RWPE2 (cell line): Measurements from ENCODE around the gene TPRX2.

Experiments
- ATAC-seq: fragments of 200-7000 bp; cut with Tn5 transposase; 3 replicates; pipeline ENCODE4 v1.9.1; 2021; ENCODE audit warnings: low read depth
- DNase-seq: peaks from one replicate; pipeline ENCODE4 v3.0.0-alpha.2; 2020; ENCODE audit warnings: low spot score
- H3K27ac ChIP-seq: fragments of 450-650 bp; 2 replicates; pipeline ENCODE4 v1.5.1; 2017; ENCODE audit warnings: mild to moderate bottlenecking; ENCODE audit not compliant: poor library complexity, severe bottlenecking
- H3K27me3 ChIP-seq: fragments of 250-450 bp; sonication (Bioruptor Pico); 2 replicates; pipeline ENCODE4 v1.5.1; 2021; ENCODE audit warnings: mild to moderate bottlenecking, moderate library complexity; ENCODE audit not compliant: insufficient read depth, poor library complexity, severe bottlenecking
- H3K36me3 ChIP-seq: fragments of 250-450 bp; sonication (Bioruptor Pico); 2 replicates; pipeline ENCODE4 v1.5.1; 2020; ENCODE audit warnings: low read depth, mild to moderate bottlenecking, moderate library complexity
- H3K4me1 ChIP-seq: fragments of 250-450 bp; sonication (Bioruptor Pico); 2 replicates; pipeline ENCODE4 v1.5.1; 2021; ENCODE audit warnings: mild to moderate bottlenecking, moderate library complexity; ENCODE audit not compliant: insufficient read depth, poor library complexity, severe bottlenecking
- H3K4me3 ChIP-seq: fragments of 250-450 bp; sonication (Bioruptor Pico); 2 replicates; pipeline ENCODE4 v1.5.1; 2021; ENCODE audit warnings: mild to moderate bottlenecking, moderate library complexity; ENCODE audit not compliant: severe bottlenecking
- H3K9me3 ChIP-seq: fragments of 250-450 bp; sonication (Bioruptor Pico); 2 replicates; pipeline ENCODE4 v1.5.1; 2021; ENCODE audit warnings: mild to moderate bottlenecking, moderate library complexity; ENCODE audit not compliant: severe bottlenecking
- CTCF ChIP-seq: fragments of 450-650 bp; IDR thresholded peaks from one replicate; pipeline ENCODE4 v1.5.1; 2017; ENCODE audit warnings: mild to moderate bottlenecking, moderate library complexity; ENCODE audit not compliant: poor library complexity, severe bottlenecking

TPRX2 gene

GRCh38 chr19:47891923-47892666 is 33.1 kb downstream of the TPRX2 start:
- DNase-seq (no peak), ATAC-seq (no peak)
- TF ChIP-seq CTCF, result no peak
- Histone ChIP-seq H3K4me1 (no peaks in the 10 kb centered on the region), H3K27me3 (no peaks in the 10 kb centered on the region), H3K27ac (no peak overlapping the region), H3K36me3 (no peaks in the 10 kb centered on the region), H3K9me3 (no peaks in the 10 kb centered on the region), H3K4me3 (no peak overlapping the region)

- H3K27me3 ChIP-seq, result no peaks in the 10 kb centered on the region
- TF ChIP-seq CTCF, result no peak
Measured at GRCh38 chr19:47895165-47895782, 36.2 kb downstream of the TPRX2 start.

GRCh38 chr19:47896019-47896418 is 37.0 kb downstream of the TPRX2 start:
- Histone ChIP-seq H3K4me3 (no peak overlapping the region), H3K4me1 (no peaks in the 10 kb centered on the region), H3K9me3 (no peaks in the 10 kb centered on the region), H3K27ac (no peak overlapping the region), H3K27me3 (no peaks in the 10 kb centered on the region), H3K36me3 (no peaks in the 10 kb centered on the region)
- no peak for TF ChIP-seq CTCF
- ATAC-seq (no peak), DNase-seq (no peak)

More at GRCh38 chr19:47895165-47895782, 36.2 kb downstream of the TPRX2 start:
- ATAC-seq (no peak), DNase-seq (no peak)
- H3K9me3 ChIP-seq, result no peaks in the 10 kb centered on the region
- H3K36me3 ChIP-seq, result no peaks in the 10 kb centered on the region
- H3K4me3 ChIP-seq, result no peak overlapping the region
- H3K4me1 ChIP-seq, result no peaks in the 10 kb centered on the region
- no peak overlapping the region for H3K27ac ChIP-seq

GRCh38 chr19:47896773-47897172 is 37.7 kb downstream of the TPRX2 start:
- TF ChIP-seq CTCF, result no peak
- ATAC-seq, result no peak
- H3K9me3 ChIP-seq, result no peaks in the 10 kb centered on the region
- DNase-seq, result no peak
- H3K27me3 ChIP-seq, result no peaks in the 10 kb centered on the region
- no peaks in the 10 kb centered on the region for H3K4me1 ChIP-seq
- H3K4me3 ChIP-seq, result no peak overlapping the region
- H3K27ac ChIP-seq, result no peak overlapping the region
- H3K36me3 ChIP-seq, result no peaks in the 10 kb centered on the region

- Histone ChIP-seq H3K27ac (no peak overlapping the region), H3K4me1 (no peaks in the 10 kb centered on the region), H3K27me3 (no peaks in the 10 kb centered on the region), H3K9me3 (no peaks in the 10 kb centered on the region), H3K4me3 (no peak overlapping the region), H3K36me3 (no peaks in the 10 kb centered on the region)
- DNase-seq, result no peak
- no peak for ATAC-seq
- TF ChIP-seq CTCF, result no peak
Measured at GRCh38 chr19:47897861-47898260, 38.8 kb downstream of the TPRX2 start.
